Measurements from ENCODE around the gene HS3ST2. TPM values are rescaled to one million over a fixed set of nuclear protein-coding genes. Genes with fewer than 3 reads are reported as not detected.

HS3ST2 gene
- total RNA-seq, 2 donors from 2014 or later, result 7.3 to 17.8 TPM

DNA sequence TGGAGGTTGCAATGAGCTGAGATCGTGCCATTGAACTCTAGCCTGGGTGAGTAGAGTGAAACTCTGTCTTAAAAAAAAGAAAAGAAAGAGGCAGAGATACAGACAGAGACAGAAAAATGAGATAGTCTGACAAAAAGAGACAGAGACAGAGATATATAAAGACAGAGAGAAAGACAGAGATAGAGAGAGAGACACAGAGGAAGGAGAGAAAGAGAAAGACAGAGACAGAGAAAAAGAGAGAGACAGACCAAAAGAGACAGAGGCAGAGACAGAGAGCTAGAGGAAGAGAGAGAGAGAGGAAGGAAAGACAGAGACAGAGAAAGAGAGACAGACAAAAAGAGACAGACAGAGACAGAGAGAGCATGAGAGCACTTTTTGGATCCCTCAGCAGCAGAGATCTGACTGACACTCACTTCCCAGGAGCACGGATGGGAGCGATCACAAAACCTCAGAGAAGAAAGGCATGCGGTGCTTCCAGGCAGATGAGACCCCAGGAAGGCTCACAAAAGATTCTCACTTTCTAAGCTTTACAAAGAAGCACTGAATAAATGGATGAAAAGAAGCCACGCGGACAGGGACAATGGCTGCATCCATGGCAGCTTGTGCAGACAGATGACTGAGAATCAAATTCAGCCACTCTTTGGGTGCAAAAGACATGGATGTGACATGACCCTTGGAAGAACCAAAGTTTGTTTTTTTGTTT is 38.6 kb upstream of the HS3ST2 start:
- H3K9me3 ChIP-seq, result no peaks in the 10 kb centered on the region
- H3K4me1 ChIP-seq (ENCODE audit: control insufficient read depth in 1 of 2, low read depth in 2 of 2), result no peaks in the 10 kb centered on the region
- TF ChIP-seq, protein P1, sequence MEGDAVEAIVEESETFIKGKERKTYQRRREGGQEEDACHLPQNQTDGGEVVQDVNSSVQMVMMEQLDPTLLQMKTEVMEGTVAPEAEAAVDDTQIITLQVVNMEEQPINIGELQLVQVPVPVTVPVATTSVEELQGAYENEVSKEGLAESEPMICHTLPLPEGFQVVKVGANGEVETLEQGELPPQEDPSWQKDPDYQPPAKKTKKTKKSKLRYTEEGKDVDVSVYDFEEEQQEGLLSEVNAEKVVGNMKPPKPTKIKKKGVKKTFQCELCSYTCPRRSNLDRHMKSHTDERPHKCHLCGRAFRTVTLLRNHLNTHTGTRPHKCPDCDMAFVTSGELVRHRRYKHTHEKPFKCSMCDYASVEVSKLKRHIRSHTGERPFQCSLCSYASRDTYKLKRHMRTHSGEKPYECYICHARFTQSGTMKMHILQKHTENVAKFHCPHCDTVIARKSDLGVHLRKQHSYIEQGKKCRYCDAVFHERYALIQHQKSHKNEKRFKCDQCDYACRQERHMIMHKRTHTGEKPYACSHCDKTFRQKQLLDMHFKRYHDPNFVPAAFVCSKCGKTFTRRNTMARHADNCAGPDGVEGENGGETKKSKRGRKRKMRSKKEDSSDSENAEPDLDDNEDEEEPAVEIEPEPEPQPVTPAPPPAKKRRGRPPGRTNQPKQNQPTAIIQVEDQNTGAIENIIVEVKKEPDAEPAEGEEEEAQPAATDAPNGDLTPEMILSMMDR (IDR thresholded peaks at IDR 0.05), result no peak
- DNase-seq (ENCODE audit: low spot score), result no peak
- H3K36me3 ChIP-seq, result no peaks in the 10 kb centered on the region
- H3K27me3 ChIP-seq (replicated peaks; ENCODE audit: insufficient read depth), result no peaks in the 10 kb centered on the region
- H3K4me3 ChIP-seq, result no peak overlapping the region
- ATAC-seq (ENCODE audit: insufficient number of reproducible peaks, low FRiP score, low read depth), result no peak
- no peak overlapping the region for H3K27ac ChIP-seq

DNA sequence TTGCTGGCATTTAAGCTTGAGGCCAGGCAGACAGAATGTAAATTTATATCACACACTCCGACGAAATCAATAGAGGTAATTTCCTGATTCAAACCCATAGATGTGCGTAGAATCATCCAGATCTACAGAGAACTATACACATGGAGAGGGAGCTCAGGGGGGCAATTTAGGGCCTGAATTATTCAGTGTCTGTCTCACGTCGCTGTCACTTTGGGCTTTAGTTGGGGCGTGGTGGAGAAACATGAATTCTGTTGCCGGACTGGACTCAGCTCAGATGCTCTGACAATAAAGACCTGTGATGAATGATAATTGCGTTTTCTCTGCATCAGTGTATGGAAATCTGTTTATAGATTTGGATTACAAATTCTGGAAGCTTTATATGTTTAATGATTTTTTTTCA is 32.5 kb upstream of the HS3ST2 start:
- DNase-seq (ENCODE audit: low spot score) (no peak), ATAC-seq (ENCODE audit: insufficient number of reproducible peaks, low FRiP score, low read depth) (no peak)
- Histone ChIP-seq H3K27ac (no peak overlapping the region), H3K27me3 (replicated peaks; ENCODE audit: insufficient read depth) (no peaks in the 10 kb centered on the region), H3K4me1 (ENCODE audit: control insufficient read depth in 1 of 2, low read depth in 2 of 2) (no peaks in the 10 kb centered on the region), H3K4me3 (no peak overlapping the region), H3K36me3 (no peaks in the 10 kb centered on the region), H3K9me3 (no peaks in the 10 kb centered on the region)
- TF ChIP-seq, protein P1 (IDR thresholded peaks at IDR 0.05), result no peak

DNA sequence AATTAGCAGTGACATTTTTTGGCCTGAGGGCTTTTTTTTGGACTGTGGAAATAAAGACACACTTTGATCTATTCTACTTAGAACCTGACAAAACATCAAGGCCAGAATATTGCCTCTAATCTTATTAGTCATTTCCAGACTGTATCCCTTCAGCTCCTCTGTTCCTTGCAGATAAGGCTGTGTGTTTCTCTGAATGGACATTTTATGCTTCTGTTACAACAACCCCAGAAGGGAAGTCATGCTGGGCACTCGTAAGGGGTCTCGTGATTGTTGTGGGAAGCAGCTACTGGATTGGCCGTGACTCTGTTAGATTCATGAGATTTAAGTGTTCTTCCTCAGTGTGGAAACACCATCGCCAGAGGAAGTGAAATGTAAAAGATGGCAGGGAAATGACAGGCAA is 31.6 kb upstream of the HS3ST2 start:
- Histone ChIP-seq H3K27me3 (replicated peaks; ENCODE audit: insufficient read depth) (no peaks in the 10 kb centered on the region), H3K27ac (no peak overlapping the region), H3K4me3 (no peak overlapping the region), H3K9me3 (no peaks in the 10 kb centered on the region), H3K36me3 (no peaks in the 10 kb centered on the region), H3K4me1 (ENCODE audit: control insufficient read depth in 1 of 2, low read depth in 2 of 2) (peaks cover 0 to 3% of the 10 kb centered on the region in 2 donors)
- TF ChIP-seq, protein P1 (IDR thresholded peaks at IDR 0.05), result no peak
- DNase-seq (ENCODE audit: low spot score) (no peak), ATAC-seq (ENCODE audit: insufficient number of reproducible peaks, low FRiP score, low read depth) (no peak)

DNA sequence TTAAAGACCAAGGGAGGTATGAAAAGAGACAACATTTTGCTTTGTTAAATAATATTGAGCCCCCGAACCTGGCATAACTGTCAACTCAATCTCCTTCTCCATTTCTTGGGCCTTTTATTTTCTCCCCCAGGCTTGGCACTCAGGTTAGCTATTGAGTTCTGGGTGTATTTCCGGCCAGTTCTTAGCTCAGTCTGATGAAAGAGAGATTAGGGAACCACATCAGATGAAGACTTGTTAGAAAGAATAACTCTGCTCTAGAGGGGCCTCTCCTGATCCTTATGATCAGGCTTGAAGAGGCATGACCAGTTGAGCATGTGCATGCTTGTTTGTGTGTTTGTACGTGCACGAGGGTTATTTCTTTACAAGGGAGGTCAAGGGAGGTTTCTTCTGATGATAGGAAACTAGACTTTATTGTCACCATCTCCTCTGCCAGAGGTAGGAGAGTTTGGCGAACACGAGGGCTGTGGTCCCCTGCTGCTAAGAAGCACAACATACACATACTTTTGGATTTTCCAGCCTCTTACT is 29.2 kb upstream of the HS3ST2 start:
- TF ChIP-seq, protein P1 (IDR thresholded peaks at IDR 0.05), result no peak
- Histone ChIP-seq H3K27me3 (replicated peaks; ENCODE audit: insufficient read depth) (no peaks in the 10 kb centered on the region), H3K9me3 (no peaks in the 10 kb centered on the region), H3K27ac (no peak overlapping the region), H3K4me3 (no peak overlapping the region), H3K4me1 (ENCODE audit: control insufficient read depth in 1 of 2, low read depth in 2 of 2) (peaks cover 10 to 16% of the 10 kb centered on the region in 2 donors), H3K36me3 (no peaks in the 10 kb centered on the region)
- ATAC-seq (ENCODE audit: insufficient number of reproducible peaks, low FRiP score, low read depth) (no peak), DNase-seq (ENCODE audit: low spot score) (no peak)

DNA sequence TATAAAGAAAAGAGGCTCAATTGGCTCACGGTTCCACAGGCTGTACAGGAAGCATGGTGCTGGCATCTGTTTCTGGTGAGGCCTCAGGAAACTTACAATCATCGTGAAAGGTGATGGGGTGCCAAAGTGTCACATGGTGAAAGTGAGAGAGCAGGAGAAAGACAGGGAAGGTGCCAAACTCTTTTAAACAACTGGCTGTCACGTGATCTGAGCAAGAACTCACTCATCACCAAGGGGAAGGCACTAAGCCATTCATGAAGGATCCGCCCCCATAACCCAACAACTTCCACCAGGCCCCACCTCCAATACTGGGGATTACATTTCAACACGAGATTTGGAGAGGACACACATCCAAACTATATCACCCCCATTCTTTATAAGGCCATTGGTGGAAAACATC is 28.4 kb upstream of the HS3ST2 start:
- no peaks in the 10 kb centered on the region for H3K36me3 ChIP-seq
- H3K27me3 ChIP-seq (replicated peaks; ENCODE audit: insufficient read depth), result no peaks in the 10 kb centered on the region
- no peaks in the 10 kb centered on the region for H3K9me3 ChIP-seq
- ATAC-seq (ENCODE audit: insufficient number of reproducible peaks, low FRiP score, low read depth), result no peak
- TF ChIP-seq, protein P1 (IDR thresholded peaks at IDR 0.05), result no peak
- DNase-seq (ENCODE audit: low spot score), result no peak
- H3K4me1 ChIP-seq (ENCODE audit: control insufficient read depth in 1 of 2, low read depth in 2 of 2), result peaks cover 10 to 16% of the 10 kb centered on the region in 2 donors
- H3K27ac ChIP-seq, result no peak overlapping the region
- no peak overlapping the region for H3K4me3 ChIP-seq

All from thoracic aorta (tissue), 2 donors.